GM20000 (cell line): ENCODE measurements around the gene CCNY.

Experiments
- DNase-seq: peaks from one replicate; pipeline ENCODE4 v3.0.0; 2012; ENCODE audit warnings: low spot score
- CTCF ChIP-seq: IDR thresholded peaks from 2 replicates; pipeline ENCODE4 v1.5.1; 2012; ENCODE audit warnings: mild to moderate bottlenecking, control low read depth; ENCODE audit errors: extremely low read depth, missing control alignments

CCNY gene

GRCh38 chr10:35336084-35336831 lies at the start of gene CCNY:
Gene CCNY, plus strand, starts transcription at chr10:35336509. Its CDS starts 545 bp downstream, at chr10:35337054.
- DNase-seq, result peak; percentile 93
- TF ChIP-seq CTCF, result no peak

GRCh38 chr10:35289198-35289597 lies 47.1 kb upstream of the CCNY start:
- no peak for TF ChIP-seq CTCF
- DNase-seq, result no peak

- TF ChIP-seq CTCF, result no peak
Observed at GRCh38 chr10:35294506-35294905, 41.8 kb upstream of the CCNY start.

GRCh38 chr10:35299016-35299415 lies 37.3 kb upstream of the CCNY start:
- no peak for TF ChIP-seq CTCF
- no peak for DNase-seq

More at GRCh38 chr10:35294506-35294905, 41.8 kb upstream of the CCNY start:
- DNase-seq, result no peak

GRCh38 chr10:35300063-35300699 lies 36.1 kb upstream of the CCNY start:
- TF ChIP-seq CTCF, result no peak
- peak; percentile 55 for DNase-seq

- TF ChIP-seq CTCF, result no peak
- no peak for DNase-seq
Observed at GRCh38 chr10:35304649-35305048, 31.7 kb upstream of the CCNY start.

GRCh38 chr10:35306852-35307251 lies 29.5 kb upstream of the CCNY start:
- DNase-seq, result no peak
- no peak for TF ChIP-seq CTCF
